ENCODE results near the gene CADPS2.

The CADPS2 gene

DNA sequence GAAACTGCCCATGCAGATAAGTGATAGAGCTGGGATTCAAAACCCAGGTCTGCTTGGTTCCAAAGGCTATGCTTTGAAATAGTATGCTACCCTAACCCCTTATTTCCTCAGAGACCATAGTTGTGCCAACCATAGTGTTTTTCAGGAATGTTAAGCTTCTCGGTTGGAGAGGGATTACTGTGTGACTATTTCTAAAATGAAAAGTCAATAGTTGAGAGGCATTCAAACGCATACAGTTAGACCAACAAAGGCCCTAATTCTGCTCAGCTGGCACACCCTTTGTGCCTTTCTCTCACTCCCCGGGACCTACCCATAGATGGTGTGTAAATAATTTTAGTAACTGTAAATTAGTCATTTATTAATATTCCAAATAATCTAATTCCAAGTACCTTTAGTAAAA is 118.9 kb downstream of the CADPS2 start:
- no peak for DNase-seq

DNA sequence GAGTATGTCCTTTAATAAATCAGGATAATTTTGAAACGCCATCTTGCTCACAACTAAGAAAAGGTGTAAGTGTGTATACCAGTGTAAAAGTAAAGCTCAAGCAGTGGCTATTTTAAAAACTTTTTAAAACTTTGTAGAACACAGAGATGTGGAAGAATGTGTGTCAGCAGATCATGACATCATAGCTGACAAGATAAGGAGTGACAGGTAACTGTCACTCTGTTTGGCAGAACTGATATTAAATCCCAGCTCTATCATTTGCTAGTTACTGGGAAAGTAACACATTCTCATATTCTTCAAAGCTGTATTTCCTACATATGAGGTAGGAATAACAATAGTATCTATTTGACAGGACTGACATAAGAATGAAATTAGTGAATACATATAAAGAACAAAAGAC is 119.7 kb downstream of the CADPS2 start:
- no peak for DNase-seq

DNA sequence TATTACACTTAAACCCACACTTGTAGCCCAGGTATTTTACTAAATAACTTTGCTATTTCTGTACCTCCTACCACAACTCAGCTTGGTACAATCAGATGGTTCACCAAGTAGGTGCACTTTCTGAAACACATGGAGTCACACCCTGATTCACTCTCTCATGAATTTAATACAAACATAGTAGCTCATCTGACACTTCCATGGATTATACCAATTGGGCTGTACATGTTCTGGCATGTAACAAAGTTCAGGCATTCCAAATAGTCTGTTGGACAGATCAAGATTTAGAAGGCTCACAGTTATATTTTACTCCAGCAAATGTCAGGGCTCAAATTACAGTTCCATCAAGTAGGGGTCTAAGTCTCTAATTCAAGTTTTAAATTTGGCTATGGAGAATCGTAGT is 121.4 kb downstream of the CADPS2 start:
- DNase-seq, result no peak

DNA sequence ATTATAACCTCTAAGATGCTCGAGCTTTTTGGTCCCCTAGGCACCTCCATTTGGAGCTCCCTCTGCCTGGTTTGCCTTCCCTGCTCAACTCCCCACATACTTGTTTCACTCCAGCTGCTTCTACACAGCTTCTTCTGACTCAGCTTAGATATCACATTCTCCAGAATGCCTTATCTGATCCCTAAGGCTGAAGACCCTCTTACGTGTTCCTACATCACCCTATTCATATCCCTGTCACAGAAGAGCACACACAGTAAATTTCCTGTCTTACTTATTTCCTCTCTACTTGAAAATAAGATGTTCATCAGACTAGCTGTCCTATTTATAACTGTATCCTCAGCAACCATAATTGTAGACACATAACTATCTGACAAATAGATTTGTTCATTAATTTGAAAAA is 122.2 kb downstream of the CADPS2 start:
- no peak for DNase-seq

DNA sequence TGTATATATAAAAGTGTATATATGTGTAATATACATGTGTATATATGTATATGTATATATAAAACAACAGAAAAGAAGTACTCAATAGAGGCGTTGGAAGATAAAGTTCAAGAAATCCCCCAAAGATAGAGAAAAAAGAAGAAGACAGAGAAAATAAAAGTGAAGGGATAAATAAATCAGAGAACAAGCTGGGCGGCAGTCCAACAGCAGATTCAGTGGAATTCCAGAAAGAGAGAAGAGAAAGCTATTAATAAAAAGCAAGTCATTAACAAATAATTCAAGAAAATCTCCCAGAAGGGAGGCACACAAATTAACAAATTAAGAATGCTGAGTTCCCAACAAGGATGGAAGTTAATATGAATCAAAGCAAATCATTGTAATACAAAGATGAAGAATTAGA is 124.2 kb downstream of the CADPS2 start:
- DNase-seq, result no peak

DNA sequence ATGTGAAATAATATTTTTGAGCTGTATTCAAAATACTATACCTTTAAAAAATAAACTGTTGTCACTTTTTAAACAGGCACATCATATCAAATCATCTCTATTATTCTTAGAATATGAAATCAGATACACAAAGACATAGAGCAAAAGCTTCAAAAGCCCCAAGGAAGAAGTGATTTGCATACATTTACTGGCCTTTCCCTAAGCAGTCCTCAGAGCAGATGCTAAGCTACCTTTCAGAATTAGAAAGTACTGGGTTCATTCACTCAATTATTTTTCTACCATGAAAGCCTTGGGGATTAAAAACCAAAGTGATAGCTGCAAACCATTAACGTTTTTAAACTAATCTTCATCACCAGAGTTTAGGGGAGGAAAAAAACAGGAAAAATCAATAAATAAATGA is 127.8 kb downstream of the CADPS2 start:
- no peak for DNase-seq

DNA sequence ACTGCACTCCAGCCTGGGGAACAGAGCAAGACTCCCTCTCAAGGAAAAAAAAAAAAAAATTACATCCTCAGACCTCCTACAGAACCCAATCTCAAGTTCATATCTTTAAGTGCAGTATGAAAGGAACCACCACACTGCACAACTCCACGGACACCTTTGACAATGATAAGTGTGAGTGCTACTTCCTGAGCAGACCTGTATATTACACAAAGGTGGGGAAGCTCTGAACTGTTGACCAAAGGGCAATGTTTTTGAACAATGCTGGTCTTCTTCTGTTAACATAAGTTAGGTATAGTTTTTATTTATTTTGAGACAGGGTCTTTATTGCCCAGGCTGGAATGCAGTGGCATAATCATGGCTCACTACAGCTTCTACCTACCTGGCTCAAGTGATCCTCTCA is 129.4 kb downstream of the CADPS2 start:
- DNase-seq, result no peak

DNA sequence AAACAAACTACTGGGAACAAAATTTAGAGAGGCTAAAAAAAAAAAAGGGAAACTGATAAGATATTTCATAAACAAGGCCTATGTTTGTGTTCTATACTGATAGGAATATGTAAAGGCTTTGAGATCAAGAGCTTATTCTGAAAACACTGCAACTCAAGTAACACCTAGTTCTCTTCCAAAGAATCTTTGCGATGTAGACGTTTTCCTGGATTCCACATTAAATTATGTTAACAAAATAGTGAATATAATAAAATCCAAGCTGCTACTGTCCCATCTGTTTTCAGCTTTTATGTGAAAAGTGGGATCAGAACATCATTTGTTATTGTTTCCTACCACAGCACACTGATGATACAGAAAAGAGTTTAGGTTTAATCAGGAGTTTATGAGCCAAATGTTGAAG is 130.6 kb downstream of the CADPS2 start:
- no peak for DNase-seq

DNA sequence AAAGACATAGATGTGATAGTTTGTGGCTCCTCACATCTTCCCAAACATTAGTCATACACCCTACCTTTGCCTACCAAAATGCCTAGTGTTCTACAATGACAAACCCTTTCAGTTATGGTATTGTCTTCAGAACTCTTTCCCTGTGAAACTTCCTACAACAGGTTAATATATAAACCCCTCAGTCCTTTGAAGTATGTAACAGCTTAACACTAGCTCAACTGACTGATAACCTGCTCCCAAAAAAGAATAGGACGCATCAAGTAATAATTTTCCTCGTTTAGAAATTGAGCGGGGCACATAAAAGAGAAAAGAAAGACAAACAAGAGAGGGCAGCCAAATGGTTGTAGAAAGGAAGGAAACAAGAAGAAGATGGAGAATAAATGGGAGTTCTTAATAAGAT is 133.7 kb downstream of the CADPS2 start:
- DNase-seq, result no peak

DNA sequence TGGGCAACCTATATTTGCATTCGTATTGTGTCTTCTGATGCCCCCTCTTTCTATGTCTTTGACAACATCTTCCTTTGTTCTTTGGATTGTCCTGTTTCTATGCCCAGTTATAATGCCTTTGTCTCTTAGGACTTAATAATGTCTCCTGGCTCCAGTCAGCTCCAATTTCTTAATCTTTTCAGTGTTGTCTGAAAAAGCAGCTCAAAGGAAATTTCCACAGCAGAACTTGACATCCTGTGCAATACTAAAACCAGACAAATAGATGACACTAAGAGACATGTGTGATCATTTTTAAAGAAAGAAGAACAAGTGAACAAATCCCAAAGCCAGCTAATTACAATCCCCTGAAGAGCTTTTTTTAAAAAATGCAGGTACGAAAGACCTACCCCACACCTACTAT is 135.9 kb downstream of the CADPS2 start:
- no peak for DNase-seq

DNA sequence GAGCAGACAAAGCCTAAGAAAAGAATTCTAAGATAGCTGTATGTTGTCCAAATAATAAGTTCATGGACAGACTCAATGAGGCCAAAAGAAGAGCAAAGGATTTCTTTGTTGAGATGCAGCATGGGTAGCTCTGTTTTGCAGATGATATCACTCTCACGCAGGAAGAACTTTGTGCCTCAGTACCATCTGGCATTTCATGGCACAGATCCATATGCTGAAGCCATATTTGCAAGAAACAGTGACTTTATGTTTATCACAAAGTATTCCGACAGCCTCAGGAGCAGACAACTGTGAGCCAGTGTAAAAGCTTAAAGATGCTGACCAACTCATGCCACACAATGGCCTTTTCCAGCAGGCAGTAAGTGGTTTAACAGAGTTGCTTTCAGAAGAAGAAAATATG is 138.1 kb downstream of the CADPS2 start:
- DNase-seq, result no peak

DNA sequence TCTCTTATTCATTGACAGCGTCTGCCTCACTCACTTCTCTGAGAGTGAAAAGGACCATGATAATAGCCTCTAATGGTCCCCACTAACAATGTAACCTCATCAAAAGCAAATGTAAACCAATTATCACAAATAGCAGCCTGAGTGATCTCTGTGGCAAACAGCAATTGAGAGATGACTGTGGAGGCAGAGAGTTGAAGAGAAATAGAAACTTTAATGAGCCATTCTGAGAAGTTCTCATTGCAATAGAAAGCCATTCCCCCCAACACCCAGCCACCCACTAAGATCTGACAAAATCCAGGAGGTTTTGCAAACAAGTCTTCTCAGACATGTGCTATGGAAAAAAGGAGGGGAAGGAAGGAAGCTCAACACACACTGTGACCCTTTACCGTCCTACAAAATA is 139.3 kb downstream of the CADPS2 start:
- no peak for DNase-seq

DNA sequence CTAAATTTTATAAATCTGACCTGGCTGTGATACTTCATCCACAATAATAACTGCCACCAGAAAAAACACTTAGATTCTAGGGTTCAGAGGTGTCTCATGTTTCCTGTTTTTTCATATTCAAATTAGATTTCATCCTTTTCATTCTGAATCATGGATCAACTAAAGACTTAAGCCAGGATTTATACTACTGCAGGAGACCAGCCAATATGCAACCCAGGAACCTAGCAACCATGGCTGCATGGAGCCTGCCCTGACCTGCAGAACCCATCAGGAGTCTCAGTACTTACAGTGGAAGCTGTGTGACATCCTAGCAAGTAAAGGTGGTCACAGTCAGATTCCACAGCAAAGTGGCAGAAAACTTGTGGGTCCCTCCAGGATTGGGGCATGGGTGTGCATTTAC is 143.0 kb downstream of the CADPS2 start:
- DNase-seq, result no peak

DNA sequence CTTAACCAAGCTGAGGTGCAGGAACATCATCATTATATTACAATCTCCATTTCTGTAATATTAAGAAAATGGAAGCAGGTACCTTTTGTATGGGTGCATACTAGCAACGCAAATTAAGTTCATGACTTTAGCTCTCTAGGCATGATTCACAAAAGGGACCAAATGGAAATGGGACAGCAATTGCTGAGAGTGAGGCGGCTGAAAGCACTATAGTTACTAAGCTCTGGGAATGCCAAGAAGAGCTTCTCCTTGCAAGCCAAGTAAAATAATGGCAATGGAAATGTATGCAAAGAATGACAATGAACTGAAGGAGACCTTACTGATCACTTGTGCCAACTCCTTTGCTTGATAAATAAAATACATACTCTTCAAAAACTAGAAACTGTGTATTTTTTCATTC is 147.3 kb downstream of the CADPS2 start:
- DNase-seq, result no peak

DNA sequence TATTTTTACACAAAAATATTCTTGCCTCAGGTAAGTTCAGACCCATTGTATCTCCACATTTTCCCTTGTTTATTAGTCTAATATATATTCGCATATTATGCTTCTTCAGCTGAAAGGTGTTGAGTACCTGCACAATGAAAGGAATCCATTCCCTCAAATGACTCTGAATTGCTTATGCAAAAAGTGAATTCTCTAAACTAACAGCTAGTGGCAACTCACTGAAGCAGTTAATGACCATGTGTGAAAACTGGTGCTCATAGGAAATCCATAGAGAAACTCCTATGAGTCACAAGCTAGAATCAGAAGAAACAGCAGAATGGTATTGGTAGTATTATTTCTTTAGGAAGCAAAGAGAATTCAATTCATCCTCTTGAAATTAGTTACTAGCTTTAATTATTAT is 150.1 kb downstream of the CADPS2 start:
- DNase-seq, result no peak

DNA sequence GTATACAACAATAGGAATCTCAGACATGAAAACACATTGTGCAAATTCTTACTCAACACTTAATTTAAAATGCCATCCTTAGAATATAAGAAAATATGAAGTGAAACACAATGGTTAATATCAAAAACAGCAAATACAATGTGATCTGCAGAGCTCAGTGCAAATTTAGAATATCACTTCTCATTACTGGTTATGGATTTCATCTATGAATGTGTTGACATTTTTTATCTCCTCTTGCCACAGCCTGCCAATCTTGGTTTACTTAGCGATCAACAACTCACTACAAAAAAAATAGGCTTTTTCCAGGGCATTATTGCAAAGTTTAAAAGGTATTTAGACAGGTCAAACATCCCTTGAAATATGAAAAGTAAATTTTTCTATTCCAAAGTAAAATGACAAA is 158.5 kb downstream of the CADPS2 start:
- no peak for DNase-seq

DNA sequence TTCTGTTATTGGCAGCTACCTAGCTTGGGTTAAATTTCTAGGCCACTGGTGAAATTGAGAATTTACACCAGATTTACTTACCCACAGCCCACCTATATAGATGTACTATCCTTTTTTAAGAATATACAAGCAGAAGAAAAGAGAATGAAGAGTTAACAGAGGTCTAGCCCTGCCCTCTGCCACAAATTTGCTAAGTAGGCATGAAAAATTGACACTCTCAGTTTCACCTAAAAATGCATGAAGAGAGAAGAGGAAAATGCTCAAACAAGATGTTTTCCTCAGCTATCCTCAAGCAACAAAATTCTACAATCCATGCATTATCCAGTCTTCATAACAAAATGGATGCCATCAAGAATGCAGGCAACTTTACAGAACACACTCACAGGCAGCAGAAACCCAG is 158.9 kb downstream of the CADPS2 start:
- no peak for DNase-seq

DNA sequence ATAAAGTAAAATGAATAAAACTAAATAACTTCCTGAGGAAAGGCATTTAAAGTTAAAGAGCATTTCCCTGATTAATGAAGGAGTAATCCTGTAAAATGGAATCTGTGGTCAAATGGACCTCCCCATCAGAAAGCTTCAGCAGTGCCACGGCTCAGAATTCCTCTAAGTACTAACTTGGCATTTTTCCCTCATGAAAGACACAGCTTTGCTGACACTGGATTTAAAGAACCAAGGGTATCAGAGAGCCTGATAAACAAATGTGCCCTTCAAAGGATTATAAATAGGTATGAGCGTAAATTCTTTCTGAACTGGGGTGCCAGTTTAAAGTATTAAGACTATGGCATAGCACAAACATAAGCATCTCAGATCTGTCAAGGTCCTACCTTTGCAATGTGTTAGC is 159.4 kb downstream of the CADPS2 start:
- DNase-seq, result no peak

DNA sequence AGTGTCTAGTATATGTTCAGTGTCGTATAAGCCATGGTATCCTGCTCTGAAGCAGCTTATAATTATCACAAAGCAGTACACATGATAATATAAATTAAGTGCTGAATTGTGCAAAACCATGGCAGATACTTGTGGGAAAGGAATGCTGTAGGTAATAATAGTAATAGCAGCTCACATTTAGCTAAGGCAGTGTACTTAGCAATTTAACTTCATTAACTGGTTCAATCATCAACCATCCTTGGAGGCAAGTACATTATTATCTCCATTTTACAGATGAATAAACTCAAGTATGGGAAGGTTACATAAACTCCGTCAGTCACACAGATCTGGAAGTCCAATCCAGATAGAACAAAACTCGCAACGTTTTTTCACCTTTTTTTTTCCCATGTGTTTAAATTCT is 161.9 kb downstream of the CADPS2 start:
- DNase-seq, result no peak

DNA sequence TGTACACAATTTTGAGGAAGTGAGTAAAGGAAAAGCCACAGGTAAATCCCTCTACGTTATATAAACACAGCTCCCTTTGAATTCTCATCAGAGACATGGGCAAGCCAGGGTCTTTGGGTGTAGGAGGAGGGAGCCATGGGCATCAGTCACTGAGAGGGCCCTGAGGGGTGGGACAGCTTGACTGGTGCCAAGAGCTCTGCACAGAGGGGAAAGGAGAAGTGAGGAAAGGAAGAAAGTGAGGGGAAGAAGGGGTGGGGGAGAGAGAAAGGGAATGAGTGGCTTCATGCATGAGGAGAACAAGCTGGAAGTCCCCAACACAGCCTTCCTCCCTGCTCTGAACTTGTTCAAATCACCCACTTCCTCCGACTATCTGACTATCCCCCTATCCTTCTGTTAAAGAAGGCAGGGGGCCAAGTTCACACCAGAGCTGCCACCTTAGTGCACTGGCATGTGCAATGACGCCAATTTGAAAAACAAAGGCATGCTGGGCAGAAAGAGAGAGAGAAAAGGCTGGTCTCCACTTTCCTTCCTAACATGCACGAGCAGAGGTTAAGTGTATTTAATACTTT is 167.2 kb downstream of the CADPS2 start:
- DNase-seq, result no peak

DNA sequence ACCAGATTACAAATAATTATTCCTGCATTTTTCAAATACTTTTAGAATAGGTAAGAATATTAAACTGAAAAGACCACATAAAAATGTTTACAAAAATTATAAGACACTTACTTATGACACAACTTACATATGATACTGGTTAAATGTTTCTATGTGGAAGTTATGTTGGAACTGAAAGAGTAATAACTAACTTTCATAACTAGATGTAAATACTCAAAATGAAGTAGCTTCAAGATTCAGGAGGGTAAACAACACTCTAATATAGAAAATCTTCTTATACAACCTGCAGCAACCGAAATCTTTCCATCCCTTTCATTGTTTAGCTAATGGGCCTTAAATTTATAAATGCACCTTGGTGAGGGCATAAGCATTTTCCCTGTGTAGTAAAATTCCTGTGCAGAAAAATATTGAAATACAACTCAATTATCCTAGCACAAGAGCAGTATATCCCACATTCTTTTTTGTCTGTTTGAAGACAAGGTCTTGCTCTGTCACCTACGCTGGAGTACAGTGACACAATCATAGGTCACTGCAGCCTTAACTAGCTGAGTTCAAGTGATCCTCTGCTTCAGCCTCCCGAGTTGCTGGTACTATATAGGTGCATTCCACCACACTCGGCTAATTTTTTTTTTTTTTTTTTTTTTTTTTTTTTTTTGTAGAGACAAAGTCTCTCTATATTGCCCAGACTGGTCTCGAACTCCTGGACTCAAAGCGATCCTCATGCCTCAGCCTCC is 168.7 kb downstream of the CADPS2 start:
- DNase-seq, result no peak

DNA sequence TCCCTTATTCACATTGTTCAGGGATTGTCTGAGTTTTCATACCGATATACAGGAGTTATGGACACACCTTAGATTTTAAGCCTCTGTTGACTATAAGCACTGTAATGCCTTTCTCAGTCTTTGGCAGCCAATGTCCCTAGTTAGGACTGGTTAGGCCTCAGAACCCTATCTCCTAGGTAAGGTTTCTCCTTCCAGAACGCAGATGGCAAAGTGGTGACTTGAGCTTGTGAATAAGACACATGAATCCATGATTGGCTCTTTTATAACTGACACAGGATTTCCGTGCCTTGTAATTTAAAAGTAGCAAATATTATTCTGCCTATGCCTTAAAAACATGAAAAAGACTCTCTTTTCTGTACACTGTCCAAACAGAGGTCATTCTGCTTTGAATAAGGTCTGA is 171.1 kb downstream of the CADPS2 start:
- no peak for DNase-seq

DNA sequence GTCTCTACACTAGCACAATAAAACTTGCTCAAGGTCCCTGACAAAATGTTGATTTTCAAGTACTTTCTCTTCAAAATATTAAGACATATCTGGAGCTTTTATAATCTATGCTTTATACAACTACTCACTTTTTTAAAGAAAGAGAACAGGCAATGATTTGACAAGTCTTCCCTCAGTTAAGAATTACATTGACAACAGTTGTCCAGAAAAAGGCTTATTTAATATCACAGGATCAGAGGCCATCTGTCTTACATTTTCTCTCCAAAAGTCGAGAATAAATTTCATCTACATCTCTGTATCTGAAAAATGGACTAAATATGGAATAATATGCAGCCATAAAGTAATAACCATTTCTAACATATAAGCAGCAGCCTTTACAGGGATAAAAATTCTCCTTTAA is 175.3 kb downstream of the CADPS2 start:
- no peak for DNase-seq

DNA sequence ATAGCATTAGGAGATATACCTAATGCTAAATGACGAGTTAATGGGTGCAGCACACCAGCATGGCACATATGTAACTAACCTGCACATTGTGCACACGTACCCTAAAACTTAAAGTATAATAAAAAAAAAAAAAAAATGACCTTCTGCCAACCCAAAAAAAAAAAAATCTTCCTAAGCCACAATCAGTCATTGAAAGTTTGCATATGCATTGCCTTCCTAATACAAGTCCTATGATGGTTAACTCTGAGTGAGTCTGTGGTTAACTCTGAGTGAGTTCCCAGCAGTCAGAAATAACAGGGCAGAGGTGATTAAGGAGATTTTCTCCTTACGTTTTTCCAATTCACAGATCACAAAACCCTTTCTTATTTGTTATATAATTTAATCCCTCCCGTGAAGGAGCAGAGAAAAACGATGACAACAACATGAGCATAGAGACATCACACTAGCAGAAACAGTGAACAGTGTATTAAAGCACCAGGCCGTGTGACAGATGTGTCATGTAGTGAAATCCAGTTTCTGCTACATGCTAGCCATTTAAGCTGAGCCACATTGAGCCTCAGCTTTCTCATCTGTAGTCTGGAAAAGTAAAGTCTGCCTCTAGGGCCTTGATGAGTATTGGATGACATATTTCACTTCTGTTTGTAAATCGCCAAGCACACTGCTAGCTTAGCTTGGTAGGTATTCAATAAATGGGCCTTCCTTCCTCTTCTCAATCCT is 176.2 kb downstream of the CADPS2 start:
- no peak for DNase-seq

DNA sequence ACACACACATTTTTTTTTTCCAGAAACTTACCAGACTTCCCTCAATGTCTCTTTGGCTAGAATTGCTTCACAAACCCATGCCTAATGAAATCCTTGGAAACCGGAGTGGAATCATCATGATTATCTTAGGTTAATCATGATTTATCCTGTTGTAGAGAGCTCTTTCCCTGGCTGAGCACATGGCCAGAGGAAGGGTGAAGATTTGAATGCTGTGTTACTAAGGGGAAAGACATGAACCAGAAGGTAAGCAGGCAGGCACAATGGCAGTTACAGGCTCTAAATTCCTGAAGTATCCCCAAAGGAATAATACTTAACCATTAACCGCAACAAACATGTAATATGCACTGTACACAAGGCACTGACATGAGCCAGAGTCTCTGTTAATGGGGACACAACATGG is 179.4 kb downstream of the CADPS2 start:
- no peak for DNase-seq

Measured in T-helper 2 cell (primary cell).